NCI-H2029 (cell line): Measurements from ENCODE around the gene PSD2.
"Not testable (repeated sequence)": the region's sequence is repeated elsewhere in the genome, so short reads cannot be mapped to it uniquely, and the experiment has no call there.

ENCODE experiments used
- DNase-seq: peaks from one replicate; lab custom pipeline; 2025; lab: John Stamatoyannopoulos, UW

Gene PSD2

DNA sequence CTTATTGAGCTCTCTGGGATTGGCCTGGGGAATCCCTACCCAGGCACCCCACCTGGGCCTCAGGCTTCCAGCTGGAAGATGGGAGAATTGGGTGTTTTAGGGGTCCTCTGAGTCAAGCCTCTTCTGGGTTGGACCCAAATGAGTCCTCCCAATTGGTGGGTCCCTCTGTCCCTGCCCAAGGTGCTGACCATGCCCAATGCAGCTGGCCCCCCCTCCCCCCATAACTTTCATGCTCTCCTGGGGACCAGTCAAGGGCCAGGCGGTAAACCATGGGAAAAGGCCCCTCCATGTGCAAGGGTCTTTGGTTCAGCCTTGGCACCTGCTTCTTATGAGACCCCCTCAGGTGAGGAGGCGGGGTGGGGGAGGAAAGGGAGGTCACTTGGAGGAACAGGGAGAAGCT is 3.4 kb upstream of the PSD2 start:
- DNase-seq = no peak

DNA sequence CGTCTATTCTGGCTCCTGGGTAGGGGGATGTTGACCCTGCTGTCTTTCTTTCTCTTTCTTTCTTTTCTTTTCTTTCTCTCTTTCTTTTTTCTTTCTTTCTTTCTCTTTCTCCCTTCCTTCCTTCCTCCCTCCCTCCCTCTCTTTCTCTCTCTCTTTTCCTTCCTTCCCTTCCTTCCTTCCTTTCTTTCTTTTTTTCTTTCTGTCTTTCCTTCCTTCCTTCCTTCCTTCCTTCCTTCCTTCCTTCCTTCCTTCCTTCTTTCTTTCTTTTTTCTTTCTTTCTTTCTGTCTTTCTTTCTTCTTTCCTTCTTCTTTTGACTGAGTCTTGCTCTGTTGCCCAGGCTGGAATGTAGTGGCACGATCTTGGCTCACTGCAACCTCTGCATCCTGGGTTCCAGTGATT is 3.0 kb upstream of the PSD2 start:
- not testable (repeated sequence) for DNase-seq

DNA sequence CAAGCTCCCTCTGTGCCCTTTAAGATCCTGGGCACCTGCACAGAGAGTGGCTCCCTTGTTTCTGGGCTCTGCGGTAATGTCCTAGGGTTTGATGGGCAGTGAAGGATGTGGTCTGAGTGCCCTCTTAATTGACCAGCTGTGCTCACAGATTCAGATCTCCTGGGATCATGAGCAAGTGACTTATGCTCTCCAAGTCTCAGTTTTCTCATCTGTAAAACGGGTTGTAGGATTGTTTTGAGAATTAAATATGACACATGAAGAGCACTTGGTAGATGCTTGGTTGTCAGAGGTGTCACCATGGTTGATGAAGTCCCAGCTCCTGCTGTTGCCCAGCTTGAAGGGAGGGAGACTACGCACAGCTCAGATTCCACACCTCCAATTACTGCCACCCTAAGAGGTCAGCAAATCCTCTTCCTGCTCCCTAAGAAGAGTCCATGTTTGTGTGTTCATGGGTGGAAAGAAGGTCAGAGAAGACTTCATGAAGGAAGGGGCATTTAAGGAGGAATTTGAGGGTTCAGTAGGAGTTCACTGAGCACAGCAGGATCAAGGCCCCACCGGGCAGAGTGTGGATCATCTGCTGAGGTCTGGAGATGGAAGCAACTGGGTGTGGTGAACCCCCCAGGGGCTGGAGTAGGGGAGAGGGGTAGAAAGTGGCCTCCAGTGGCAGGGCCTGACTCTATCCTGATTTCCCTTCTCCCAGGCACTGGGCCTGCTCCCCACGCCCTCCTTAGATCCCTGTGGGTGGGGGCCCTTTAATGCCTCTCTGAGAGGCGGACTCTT is 1.4 kb upstream of the PSD2 start:
- no peak for DNase-seq

DNA sequence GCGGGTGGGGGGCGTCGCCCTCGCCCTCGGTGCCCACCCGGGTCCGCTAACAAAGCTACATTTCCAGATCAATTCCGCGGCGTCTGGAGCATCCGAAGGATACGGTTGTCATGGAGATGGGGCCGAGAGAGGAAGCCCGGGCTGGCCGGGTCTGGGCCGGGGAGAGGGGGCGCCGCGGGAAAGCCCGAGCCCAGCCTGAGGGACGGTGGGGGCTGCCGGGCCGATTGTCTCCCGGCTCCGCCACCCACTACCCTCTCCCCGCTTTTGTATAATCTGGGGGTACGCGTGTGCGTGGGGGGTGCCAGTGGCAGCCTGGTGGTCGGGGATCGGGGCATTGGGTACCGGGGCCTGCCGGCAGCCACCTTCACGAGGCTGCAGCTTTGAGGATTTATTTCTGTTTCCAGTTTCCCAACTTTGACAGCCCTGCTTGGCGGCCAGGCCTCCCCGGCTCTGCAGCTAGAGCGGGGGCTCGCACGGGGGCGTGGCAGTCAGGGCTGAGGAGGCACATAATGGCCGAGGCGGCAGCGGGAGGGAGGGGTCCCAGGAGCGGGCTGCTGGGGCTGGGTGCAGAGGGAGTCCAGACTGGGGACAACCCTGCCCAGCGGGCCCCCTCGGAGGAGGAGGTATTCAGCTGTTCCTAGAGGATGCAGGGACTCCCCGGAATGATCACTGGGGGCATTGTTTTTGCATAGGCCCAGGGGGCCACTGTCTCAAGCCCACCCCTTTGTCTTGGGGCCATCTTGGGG is 626 bp downstream of the PSD2 start:
- no peak for DNase-seq

DNA sequence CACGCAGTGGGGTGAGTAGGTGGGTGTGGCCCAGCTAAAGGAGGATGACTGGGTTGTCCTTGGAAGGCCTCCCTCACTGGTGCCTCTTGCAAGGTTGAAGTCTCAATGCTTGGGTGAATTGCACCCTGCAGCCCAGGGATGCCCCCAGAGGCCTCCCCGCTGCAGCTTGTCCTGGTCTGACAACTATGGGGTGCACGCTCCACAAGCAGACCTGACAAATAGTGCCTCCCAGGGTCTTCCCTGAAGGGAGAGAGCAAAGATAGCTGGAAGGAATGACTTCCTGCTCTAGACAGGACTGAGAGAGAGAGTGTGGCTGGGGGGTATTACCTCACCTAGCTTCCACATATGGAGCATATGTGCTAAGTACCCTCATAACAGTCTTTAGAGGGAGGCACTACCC is 1.7 kb downstream of the PSD2 start:
- no peak for DNase-seq

DNA sequence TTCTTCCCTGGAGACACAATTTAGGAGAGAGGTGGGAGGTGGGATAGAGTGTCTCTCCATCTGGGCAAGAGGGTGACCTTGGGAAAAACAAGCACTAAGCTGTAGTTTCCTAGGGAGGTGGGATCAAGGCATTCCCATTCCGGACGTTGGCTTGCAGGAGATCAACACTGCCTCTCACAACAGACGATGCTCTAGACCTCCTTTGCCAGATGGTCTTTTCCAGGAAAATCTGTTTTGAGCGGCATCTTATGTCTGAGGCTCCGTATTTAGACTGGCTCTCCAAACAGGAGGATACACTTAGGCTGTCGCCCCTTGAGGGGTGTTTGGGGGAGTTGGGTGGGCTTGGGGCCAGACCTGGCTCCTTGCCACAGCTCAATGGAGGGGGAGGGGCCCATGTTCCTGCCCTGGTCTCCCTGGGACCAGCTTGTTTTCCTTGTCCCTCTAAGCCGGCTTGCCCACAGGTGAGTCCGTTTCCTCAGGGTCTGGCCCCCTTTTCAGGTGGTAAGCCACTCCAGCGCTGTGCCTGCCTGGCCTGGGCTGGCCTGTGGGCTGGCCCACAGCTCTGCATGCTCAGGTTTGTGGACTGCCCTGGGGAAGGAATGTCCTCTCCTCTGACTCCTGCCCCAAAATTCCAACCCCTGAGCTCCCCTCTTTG is 2.4 kb downstream of the PSD2 start:
- no peak for DNase-seq

DNA sequence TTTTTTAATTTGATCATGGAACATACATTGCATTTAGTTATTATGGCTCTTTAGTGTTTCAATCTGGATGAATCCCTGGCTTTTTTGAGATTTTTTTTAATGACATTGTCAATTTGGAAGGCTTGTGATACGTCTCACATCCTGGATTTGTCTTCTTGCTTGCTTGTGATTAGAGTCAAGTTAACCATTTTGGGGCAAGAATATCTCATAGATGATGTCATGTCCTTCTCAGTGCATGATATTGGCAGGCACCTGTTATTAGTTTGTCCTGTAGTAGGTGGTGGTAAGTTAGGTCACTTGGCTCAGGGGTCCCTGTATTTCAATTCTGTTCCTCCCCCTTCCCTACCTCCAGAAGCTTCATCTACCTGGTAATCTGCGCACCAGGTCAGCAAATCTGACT is 3.3 kb downstream of the PSD2 start:
- DNase-seq = no peak

DNA sequence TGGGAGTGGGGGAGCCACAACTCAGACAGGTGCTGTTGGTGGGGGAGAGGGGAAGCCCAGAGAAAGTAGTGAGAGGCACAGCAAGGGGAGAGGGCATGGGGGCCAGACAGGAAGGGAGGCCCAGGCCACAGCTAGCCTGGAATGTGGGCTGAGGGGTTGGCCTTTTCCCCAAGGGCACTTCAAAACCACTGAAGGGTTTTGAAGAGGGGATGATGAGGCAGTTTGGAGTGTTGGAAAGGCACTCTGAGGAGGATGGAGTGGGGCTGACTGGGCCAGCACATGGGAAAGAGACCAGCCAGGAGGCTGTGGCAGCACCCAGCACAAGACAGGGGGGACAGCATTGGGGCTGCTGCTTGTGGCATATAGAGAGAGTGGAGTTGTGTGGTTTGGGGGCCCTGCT is 3.8 kb downstream of the PSD2 start:
- peak; percentile 45 for DNase-seq

DNA sequence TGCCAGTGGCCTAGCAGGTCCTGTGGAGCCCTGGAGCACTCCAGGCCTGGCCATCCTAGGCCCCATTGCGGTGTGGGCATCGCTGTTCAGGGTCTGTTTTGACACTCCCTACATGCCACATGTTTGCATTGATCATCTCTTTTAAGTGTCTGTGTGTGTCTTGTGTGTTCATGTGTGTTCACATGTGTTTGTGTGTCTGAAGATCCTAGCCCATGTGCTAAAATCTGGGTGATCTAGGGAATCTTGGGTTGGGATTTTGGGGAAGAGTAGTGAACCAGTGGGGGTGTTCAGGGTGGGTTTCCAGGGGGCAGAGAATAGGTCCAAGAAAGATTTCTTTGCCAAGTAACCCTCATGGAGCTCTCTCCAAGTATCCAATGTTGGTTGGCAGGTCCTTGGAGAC is 8.4 kb downstream of the PSD2 start:
- no peak for DNase-seq

DNA sequence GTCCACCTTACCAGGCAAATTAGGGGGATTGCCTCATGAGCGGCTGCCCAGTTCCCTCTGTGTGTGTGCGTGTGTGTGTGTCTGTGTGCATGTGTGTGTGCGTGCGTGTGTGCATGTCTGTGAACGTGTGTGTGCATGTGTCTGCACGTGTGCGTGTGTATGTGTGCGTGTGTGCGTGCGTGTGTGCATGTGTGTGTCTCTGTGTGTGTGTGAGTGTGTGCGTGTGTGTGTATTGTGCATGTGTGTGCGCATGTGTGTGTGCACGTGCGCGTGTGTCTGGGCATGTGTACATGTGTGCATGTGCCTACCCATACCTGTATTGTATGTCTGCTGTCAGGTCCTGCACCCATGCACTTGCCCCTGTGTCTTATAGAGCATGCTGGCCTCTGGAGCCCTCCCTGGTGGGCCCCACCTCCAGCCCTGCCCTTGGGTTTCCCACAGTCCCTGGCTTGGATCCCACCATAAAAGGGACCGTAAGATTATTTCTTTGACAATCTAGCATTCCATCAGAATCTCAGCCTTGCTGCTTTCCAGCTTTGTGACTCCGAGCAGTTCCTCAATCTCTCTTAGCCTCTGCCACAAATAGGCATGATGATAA is 9.3 kb downstream of the PSD2 start:
- DNase-seq = no peak

DNA sequence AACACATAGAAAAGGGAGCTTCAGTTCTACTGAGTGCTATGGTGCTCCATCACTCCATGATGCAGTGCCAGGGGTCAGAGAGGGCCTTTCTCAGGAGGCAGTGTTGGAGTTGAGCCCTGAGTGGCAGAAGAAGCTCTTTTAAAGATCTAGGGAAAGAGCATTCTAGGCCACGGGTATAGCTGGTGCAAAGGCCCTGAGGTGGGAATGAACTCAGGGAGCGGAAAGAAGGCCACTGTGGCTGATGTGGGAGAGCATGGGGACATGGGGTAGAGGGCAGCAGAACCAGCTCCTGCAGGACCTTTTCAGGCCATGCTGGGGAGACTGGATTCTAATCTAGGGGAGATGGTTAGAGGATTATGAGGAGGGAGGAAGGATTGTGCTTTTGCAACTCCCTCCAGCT is 9.9 kb downstream of the PSD2 start:
- DNase-seq = no peak

DNA sequence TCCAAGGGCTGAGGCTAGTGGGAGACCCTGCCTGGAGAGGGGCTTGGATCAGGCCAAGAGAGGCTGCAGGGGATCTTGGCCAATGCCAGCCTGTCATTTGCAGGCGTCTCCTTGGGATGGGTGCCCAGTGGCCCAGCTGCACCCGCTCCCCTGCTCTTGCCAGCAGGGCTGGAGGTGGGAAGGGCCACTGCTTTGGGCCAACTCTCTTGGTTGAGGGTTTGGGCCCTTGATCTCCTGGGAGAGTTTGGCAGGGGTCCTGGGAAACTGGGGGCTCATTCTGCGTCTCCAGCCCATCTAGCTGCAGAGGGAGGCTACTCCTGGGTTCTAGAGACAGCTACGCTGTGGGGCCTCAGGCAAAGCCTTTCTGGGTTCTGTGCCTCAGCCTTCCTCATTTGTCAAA is 10.5 kb downstream of the PSD2 start:
- DNase-seq = no peak

DNA sequence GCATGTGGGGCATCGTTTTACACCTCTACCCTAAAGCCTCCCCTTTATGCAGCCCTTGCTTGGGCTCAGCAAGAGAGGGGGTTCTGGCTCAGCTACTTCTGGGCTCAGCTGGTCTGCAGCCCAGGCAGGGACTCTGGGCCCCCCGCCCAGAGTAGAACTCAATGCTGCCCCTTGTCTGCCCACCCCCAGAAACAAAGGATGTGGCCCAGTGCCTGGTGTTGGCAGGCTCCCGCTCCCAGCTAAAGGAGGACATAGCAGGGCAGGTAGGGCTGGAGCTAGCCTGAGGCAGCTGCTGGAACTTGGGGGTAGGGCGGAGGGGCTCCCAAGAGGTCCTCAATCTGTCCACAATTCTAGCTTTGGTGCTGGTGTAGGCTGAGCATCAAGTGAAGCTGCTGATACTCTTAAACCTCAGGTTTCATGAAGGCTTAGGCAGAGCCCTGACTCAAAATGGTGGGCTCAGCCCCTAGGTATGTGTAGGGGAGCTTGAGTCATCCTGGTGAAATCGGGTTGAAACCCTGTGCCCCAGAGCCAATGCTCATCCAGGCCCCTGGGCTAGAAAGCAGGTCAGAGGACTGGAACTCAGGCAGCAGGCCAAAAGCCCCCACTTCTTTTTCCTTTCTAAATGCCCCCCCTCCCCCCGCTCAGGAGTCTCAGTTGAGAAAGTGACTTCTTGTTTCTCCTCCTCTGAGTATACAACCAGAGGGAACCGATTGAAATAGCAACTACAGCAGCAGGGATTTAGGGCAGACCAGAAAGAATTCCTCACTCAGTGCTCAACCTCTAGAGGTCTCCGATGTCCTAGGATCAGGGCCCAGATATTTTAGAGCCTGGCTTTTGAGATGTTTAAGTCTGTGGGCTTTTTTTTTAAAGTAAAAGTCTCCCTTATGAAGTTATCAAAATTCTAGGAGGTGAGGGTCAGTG is 11.4 kb downstream of the PSD2 start:
- no peak for DNase-seq

DNA sequence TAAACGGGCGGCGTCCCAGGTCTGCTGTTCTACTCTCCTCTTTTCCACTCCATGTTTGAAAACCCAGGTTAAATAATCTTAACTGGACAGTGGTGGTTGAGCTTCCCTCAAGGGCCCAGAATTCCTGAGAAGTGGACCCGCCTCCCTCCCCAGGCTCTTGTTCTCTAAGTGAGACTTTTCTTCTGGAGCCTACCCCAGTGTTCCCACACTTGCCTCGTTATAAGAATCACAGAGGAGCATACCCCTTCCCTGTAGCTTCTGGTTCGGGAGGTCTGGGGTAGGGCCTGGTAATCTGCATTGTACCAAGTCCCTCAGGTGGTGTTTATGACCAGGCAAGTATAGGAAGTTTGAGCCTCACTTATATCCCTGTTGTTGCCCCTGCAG is 12.0 kb downstream of the PSD2 start:
- DNase-seq = no peak

DNA sequence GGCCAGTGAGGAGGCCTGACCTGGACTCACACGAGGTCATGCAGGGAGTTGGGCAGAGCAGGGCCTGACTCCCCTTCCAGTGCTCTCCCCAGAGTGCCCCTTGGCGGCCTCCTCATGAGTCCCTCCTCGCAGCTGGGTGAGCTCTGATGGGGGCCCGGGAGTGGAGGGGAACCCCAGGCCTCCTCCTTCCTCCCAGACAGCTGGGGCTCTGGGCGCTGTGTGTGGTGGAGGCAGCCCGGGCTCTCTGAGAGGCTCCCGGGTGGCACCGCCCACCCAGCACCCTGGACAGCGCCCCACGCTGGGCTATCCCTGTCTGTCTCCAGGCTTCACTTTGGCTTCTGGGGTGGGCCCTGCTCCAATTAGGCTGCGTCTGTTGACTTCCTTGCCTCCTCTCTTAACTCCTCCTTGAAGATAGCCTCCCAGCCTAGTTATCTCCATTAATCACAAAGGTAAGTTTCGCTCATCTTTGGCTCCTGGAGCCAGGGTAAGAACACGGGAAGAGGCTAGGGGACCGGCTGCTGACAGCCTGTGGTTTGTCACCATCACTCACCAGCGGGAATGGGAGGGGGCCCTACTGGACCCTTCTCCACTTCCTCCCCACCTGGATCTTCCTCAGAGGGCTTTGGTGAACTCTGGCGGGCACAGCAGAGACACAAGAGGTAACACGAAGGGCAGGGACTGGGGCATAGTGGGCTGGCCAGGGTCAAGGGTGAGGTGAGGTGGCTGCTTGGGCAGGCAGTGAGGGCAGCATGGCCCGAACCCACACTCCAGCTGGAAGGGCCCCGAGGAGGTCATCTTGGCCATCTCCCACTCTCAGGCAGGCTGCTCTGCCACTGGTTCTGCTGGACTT is 13.1 kb downstream of the PSD2 start:
- DNase-seq = no peak

DNA sequence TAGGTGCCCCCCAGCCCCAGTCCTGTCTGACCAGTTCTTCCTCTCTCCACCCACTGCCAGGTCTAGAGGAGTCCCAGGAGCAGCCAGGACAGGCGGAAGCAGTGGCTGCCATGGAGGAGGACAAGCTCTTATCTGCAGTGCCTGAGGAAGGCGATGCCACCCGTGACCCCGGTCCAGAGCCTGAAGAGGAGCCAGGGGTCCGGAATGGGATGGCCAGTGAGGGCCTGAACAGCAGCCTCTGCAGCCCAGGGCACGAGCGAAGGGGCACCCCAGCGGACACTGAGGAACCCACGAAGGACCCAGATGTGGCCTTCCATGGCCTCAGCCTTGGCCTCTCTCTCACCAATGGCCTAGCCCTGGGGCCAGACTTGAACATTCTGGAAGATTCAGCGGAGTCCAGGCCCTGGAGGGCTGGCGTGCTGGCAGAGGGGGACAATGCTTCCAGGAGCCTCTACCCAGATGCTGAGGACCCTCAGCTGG is 13.8 kb downstream of the PSD2 start:
- DNase-seq = no peak

DNA sequence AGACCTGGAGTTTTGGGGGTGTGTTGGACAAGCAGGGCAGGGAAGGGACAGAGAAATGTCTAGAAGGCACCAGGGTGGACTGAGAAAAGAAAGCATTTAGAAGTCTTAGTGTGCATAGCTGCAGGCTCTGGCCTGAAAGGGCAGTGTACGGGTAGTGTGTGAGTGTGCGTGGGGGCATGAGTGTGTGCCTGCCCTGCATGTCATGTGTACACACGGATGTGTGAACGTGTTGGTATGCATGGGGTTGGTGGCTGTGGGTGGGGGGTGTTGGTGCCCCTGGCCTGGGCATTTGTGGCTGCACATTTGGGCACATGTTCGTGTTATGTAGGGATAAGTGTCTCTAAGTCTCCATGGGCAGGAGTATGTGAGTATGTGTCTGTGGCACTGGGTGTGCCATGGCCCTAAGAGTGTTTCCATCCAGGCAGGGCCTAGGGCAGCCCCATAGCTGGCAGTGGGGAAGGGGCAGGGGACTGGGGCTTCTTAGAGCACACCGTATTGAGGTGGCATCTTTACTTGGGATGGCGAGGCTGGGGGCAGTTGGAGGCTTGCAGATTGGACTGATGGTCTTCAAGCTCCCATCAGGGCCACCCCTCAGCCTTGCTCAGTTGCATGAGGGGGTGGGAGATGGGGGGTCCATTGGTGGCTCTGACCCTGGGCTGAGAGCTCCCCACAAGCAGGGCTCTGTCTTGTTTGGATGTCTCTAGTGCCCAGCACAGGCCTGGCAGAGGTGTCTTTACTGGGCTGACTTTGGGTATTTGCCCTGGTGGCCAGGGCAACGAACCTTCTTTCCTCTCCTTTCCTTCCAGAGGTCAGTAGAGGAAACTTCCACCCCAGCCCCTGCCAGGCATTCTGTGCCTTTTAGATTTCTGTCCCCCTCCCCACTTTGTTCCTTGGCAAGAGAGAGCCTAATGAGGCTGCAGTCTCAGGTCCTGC is 15.0 kb downstream of the PSD2 start:
- DNase-seq = no peak

DNA sequence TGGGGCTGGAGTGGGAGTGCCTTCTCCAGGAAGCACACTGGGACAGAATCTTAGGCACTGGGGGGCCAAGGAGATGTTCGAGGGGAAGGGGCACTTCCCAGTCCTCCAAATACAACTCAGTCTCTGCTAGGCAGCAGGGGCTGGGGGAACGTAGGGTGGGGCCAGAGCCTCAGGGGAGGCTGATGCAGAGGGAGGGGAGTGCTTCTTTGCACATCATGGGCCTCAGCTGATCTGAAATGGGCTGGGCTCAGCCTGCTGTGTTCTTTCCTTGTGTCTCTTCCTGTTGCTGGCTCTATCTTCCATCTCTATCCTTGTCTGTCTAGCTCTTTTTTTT is 15.6 kb downstream of the PSD2 start:
- no peak for DNase-seq

DNA sequence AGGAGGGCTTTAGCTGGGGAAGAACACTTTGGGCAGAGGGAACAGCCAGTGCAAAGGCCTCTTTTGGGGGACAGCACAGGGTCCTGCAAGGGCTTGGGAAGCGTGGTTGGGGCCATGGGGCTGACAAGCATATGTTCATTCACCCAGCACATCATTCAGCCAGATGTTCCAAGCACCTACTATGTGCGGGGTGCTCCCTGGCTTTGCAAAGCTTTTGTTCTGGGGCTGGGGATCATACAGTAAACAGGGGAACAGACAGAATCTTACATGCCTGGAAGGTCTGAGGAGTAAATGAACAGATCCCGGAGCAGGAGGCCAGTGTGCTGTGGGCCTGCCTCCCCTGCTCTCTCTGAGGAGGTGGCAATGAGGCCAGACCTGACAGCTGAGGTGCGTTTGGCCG is 16.7 kb downstream of the PSD2 start:
- no peak for DNase-seq
